DOHH2 (cell line): ENCODE results near the gene ABCG1.

ENCODE experiments used
- EZH2phosphoT487 ChIP-seq: fragments of 200-600 bp; sonication (generic); IDR thresholded peaks from 2 replicates; pipeline ENCODE4 v1.6.1; 2017; ENCODE audit warnings: borderline replicate concordance, mild to moderate bottlenecking, antibody characterized with exemption, low read length, moderate library complexity, mixed read lengths
- TF ChIP-seq, protein P1 (sequence below): fragments of 200-600 bp; sonication (generic); IDR thresholded peaks from one replicate; pipeline ENCODE4 v1.5.1; 2014; ENCODE audit warnings: antibody characterized with exemption, mild to moderate bottlenecking, low read depth, low read length; ENCODE audit not compliant: poor library complexity, severe bottlenecking

GRCh38 chr21:42279888-42280287, 60.9 kb downstream of the ABCG1 start:
- TF ChIP-seq, protein P1, sequence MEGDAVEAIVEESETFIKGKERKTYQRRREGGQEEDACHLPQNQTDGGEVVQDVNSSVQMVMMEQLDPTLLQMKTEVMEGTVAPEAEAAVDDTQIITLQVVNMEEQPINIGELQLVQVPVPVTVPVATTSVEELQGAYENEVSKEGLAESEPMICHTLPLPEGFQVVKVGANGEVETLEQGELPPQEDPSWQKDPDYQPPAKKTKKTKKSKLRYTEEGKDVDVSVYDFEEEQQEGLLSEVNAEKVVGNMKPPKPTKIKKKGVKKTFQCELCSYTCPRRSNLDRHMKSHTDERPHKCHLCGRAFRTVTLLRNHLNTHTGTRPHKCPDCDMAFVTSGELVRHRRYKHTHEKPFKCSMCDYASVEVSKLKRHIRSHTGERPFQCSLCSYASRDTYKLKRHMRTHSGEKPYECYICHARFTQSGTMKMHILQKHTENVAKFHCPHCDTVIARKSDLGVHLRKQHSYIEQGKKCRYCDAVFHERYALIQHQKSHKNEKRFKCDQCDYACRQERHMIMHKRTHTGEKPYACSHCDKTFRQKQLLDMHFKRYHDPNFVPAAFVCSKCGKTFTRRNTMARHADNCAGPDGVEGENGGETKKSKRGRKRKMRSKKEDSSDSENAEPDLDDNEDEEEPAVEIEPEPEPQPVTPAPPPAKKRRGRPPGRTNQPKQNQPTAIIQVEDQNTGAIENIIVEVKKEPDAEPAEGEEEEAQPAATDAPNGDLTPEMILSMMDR = no peak
- no peak for TF ChIP-seq EZH2phosphoT487
